HG03135 (cell line): ENCODE results near the gene KRTDAP.

Experiments used
- ATAC-seq: cut with Tn5 transposase; IDR thresholded peaks from one replicate; pipeline ENCODE4 v1.9.1; 2021; ENCODE audit warnings: mild to moderate bottlenecking, moderate library complexity; ENCODE audit not compliant: unreplicated experiment

KRTDAP gene

GRCh38 chr19:35513628-35514281 is 23.5 kb upstream of the KRTDAP start, which contains the start of gene DMKN:
Gene DMKN, minus strand, starts transcription at chr19:35513649. Its CDS starts 174 bp downstream, at chr19:35513475.
- no peak for ATAC-seq

- ATAC-seq = no peak
These were observed 22.8 kb upstream of the KRTDAP start for GRCh38 chr19:35512831-35513627.

GRCh38 chr19:35511337-35511736 is 21.1 kb upstream of the KRTDAP start:
- no peak for ATAC-seq

GRCh38 chr19:35510626-35510964 is 20.3 kb upstream of the KRTDAP start:
- ATAC-seq = no peak

- peak; percentile 56 for ATAC-seq
These were observed 19.8 kb upstream of the KRTDAP start for GRCh38 chr19:35509861-35510625.

GRCh38 chr19:35509018-35509652 is 18.9 kb upstream of the KRTDAP start:
- no peak for ATAC-seq

- no peak for ATAC-seq
These were observed 17.9 kb upstream of the KRTDAP start for GRCh38 chr19:35508129-35508528.

GRCh38 chr19:35507561-35507960 is 17.3 kb upstream of the KRTDAP start:
- no peak for ATAC-seq

DNA sequence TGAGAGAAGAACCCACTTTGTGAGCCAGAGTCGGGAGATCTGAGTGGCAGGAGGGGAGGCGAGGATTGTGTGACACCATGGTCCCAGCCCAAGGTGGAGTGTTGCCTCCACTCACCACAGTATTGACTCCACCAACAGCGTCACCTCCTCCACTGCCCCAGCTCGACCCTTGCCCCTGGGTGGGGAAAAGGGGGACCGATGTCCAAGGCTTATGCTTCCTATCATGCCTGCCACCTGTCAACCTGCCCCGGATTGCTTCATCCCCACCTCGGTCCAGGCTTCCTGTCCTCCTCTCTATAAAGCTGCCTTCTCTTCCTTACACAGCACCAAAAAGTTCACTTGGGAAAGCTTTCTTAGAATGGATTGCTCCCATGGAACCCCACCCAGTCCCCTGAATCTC is 15.7 kb upstream of the KRTDAP start:
- no peak for ATAC-seq

GRCh38 chr19:35502751-35503150 is 12.5 kb upstream of the KRTDAP start:
- ATAC-seq = no peak

- ATAC-seq = no peak
These were observed 11.4 kb upstream of the KRTDAP start for GRCh38 chr19:35501684-35502083.

- no peak for ATAC-seq
These were observed 10.3 kb upstream of the KRTDAP start for GRCh38 chr19:35500611-35501010.

- ATAC-seq = no peak
These were observed 8.8 kb upstream of the KRTDAP start for GRCh38 chr19:35498984-35499527.

DNA sequence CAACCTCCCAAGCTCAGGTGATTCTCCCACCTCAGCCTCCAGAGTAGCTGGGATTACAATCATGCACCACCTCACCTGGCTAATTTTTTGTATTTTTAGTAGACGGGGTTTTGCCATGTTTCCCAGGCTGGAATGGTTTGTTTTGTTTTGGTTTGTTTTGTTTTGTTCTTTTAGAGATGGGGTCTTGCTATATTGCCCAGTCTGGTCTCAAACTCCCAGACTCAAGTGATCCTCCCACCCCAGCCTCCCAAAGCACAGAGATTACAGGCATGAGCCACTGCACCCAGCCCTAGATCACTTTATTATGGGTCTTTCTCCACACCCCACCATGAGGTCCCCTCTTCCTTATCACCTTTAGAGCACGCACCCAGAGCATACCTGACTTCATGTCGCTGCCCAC is 8.0 kb upstream of the KRTDAP start:
- no peak for ATAC-seq

GRCh38 chr19:35497406-35497805 is 7.1 kb upstream of the KRTDAP start:
- no peak for ATAC-seq

GRCh38 chr19:35495107-35496064 is 5.1 kb upstream of the KRTDAP start:
- ATAC-seq = no peak

DNA sequence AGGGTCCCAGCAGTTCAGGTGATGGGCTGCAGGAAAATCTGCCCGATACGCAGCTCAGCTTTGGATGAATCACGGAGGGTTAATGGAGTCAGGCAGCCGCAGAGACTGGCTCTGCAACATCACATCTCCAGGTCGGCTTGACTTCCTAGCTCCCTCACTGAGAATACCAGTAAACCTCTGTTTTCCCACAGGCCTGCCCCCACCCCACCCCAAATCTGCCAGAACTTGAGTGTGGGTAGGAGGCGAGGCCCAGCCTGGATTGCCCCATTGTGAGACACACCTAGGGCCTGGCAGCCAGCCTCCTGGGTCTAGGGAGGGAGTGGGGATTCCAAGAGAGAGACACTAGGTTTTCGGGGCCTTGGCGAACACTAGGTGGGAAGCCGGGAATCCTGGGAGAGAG is 3.7 kb upstream of the KRTDAP start:
- no peak for ATAC-seq

- no peak for ATAC-seq
These were observed 1.6 kb upstream of the KRTDAP start for GRCh38 chr19:35491836-35492360.

- no peak for ATAC-seq
These were observed 1.6 kb downstream of the KRTDAP start for GRCh38 chr19:35488677-35489076.
